PFSK-1 (cell line): ENCODE data around the gene MYO16.

Experiments used
- FOXP2 ChIP-seq: optimal IDR thresholded peaks from 2 replicates; pipeline ENCODE3; 2011; ENCODE audit warnings: borderline replicate concordance, control low read depth, inconsistent platforms; ENCODE audit not compliant: insufficient read depth; ENCODE audit errors: extremely low read length, extremely low read depth
- POLR2AphosphoS5 ChIP-seq: IDR thresholded peaks from 2 replicates; pipeline ENCODE4 v1.6.1; 2012; ENCODE audit warnings: low read depth, mild to moderate bottlenecking, control low read depth, low read length, moderate library complexity
- SIN3A ChIP-seq: IDR thresholded peaks from 2 replicates; pipeline ENCODE4 v1.6.1; 2012; ENCODE audit warnings: mild to moderate bottlenecking, low read length, moderate library complexity, borderline replicate concordance; ENCODE audit not compliant: insufficient read depth
- TAF1 ChIP-seq: IDR thresholded peaks from 2 replicates; pipeline ENCODE4 v1.6.1; 2012; ENCODE audit warnings: low read length, control low read depth, borderline replicate concordance; ENCODE audit not compliant: insufficient read depth
- TF ChIP-seq, protein P1 (sequence below), 2 experiments: IDR thresholded peaks; 2 replicates each; pipeline versions ENCODE4 v1.6.1 to v1.8.0; 2011 to 2012; ENCODE audit warnings: low read depth in 2 of 2, low read length in 2 of 2, control low read depth in 1 of 2, inconsistent platforms in 1 of 2, mild to moderate bottlenecking in 1 of 2, moderate library complexity in 1 of 2; ENCODE audit not compliant: insufficient read depth in 1 of 2

Gene MYO16

DNA sequence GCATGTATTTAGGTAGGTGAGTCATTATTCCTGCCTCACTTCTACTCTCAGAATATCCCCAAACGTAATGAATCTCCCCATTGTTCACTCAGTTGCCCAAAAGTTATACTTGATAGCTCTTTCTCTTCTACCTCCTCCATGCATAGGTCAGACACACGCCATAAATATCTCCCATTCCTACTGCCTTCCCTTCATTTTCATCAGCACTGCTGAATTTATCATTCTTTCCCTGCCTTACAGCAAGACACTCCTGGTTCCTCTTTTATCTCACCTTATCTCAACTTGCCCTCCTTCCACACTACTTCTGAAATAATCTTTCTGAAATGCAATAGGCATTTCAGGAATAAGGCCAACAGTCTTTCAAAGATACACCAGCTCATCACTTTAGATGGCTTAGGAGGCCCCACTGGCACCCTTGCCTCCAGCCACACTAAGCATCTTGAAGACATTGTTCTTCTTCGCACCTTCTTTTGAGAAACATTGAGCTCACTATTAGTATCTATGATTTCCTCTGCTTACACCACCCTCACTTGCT is 333.9 kb downstream of the MYO16 start:
- TF ChIP-seq, protein P1, sequence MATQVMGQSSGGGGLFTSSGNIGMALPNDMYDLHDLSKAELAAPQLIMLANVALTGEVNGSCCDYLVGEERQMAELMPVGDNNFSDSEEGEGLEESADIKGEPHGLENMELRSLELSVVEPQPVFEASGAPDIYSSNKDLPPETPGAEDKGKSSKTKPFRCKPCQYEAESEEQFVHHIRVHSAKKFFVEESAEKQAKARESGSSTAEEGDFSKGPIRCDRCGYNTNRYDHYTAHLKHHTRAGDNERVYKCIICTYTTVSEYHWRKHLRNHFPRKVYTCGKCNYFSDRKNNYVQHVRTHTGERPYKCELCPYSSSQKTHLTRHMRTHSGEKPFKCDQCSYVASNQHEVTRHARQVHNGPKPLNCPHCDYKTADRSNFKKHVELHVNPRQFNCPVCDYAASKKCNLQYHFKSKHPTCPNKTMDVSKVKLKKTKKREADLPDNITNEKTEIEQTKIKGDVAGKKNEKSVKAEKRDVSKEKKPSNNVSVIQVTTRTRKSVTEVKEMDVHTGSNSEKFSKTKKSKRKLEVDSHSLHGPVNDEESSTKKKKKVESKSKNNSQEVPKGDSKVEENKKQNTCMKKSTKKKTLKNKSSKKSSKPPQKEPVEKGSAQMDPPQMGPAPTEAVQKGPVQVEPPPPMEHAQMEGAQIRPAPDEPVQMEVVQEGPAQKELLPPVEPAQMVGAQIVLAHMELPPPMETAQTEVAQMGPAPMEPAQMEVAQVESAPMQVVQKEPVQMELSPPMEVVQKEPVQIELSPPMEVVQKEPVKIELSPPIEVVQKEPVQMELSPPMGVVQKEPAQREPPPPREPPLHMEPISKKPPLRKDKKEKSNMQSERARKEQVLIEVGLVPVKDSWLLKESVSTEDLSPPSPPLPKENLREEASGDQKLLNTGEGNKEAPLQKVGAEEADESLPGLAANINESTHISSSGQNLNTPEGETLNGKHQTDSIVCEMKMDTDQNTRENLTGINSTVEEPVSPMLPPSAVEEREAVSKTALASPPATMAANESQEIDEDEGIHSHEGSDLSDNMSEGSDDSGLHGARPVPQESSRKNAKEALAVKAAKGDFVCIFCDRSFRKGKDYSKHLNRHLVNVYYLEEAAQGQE (IDR thresholded peaks at IDR 0.05; ENCODE audit: insufficient read depth in 1 of 2, low read depth in 2 of 2, low read length in 2 of 2), result no peak
- TF ChIP-seq POLR2AphosphoS5 (no peak), SIN3A (no peak), FOXP2 (no peak), TAF1 (no peak)

DNA sequence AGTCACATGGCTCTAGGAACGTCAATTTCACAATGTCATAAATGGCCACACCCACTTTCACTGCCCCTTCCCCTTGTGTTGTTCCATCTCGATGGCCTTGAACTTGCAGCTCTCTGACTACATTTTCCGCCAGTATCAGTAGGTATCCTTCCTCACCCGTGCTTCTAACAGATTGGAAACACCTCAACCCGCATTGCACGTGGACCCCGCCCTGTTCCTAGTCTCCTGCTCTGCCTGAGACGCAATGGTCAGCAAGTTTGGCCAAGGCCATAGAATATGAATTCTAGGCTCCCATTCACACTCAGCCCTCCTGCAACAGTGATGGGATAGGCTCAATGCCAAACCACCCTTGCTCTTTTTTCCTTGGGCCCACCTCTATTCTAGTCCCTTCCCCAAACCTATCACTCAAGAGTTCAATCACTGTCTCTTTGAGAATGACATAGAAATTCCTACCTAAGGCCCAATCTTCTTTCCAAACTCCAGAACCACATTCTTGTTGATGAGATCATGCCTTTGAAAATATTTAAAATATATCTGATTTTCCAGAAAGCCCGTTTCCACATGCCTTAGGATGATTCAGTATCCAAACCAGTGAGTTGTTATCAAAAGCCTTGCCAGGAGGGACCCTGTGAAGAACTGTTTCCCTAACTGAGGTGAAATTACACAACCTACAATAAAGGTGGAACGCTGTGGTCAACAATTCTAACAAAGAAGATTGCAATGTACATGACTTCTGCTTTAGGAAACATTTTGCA is 334.6 kb downstream of the MYO16 start:
- no peak for TF ChIP-seq POLR2AphosphoS5
- TF ChIP-seq TAF1, result no peak
- TF ChIP-seq, protein P1 (IDR thresholded peaks at IDR 0.05; ENCODE audit: insufficient read depth in 1 of 2, low read depth in 2 of 2, low read length in 2 of 2), result no peak
- TF ChIP-seq SIN3A, result no peak
- TF ChIP-seq FOXP2, result no peak

DNA sequence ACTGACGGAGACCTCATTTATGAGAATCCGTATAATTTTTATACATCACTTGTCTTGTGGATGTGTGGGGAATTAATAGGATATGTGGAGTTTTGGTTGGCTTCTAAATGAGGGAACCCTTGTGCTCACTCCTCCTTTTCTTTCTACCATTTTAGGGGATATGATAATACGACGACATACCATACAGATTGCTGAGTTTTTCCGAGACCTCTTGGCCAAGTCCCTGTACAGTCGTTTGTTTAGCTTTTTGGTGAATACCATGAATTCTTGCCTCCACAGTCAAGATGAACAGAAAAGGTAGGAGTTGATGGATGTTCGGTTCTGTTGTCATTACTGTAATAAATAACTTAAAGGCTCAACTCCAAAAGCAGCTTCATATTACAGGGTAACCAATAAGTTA is 335.2 kb downstream of the MYO16 start:
- TF ChIP-seq TAF1 (no peak), POLR2AphosphoS5 (no peak), SIN3A (no peak), FOXP2 (no peak)
- TF ChIP-seq, protein P1 (IDR thresholded peaks at IDR 0.05; ENCODE audit: insufficient read depth in 1 of 2, low read depth in 2 of 2, low read length in 2 of 2), result no peak

DNA sequence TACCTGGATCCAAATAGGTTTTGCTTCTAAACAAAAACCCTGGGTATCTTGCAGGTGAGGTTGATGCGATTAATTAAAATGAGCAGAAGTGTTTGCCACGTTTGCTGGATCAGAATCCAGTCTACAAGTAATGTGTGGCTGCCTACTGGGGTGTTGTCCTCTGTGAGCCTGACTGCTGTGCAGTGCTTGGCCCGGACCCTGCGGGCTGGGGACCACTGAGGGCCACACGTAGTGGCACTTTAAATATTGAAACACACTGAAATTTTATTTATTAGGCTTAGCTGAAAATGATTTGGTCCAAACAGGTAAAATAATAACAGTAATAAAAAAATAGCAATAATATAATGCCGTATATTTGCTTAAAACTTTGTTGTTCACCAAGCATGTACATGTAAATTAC is 338.0 kb downstream of the MYO16 start:
- TF ChIP-seq SIN3A, result no peak
- TF ChIP-seq, protein P1 (IDR thresholded peaks at IDR 0.05; ENCODE audit: insufficient read depth in 1 of 2, low read depth in 2 of 2, low read length in 2 of 2), result no peak
- no peak for TF ChIP-seq FOXP2
- TF ChIP-seq POLR2AphosphoS5, result no peak
- TF ChIP-seq TAF1, result no peak
